SK-N-MC (cell line): ENCODE measurements around the gene FAM241A.

Source experiments
- EZH2 ChIP-seq: fragments of 200-600 bp; sonication (generic); IDR thresholded peaks from one replicate; pipeline ENCODE4 v1.6.1; 2017; ENCODE audit warnings: antibody characterized with exemption
- FOXP2 ChIP-seq: optimal IDR thresholded peaks from 2 replicates; pipeline ENCODE3; 2011; ENCODE audit warnings: mild to moderate bottlenecking, moderate library complexity; ENCODE audit not compliant: insufficient read depth; ENCODE audit errors: extremely low read length, control extremely low read depth
- POLR2AphosphoS5 ChIP-seq: IDR thresholded peaks from 2 replicates; pipeline ENCODE4 v1.6.1; 2012; ENCODE audit warnings: mild to moderate bottlenecking, low read depth, low read length, borderline replicate concordance

GRCh38 chr4:112201915-112202505 lies 56.8 kb downstream of the FAM241A start:
- TF ChIP-seq EZH2 (no peak), POLR2AphosphoS5 (no peak), FOXP2 (no peak)
